HFFc6 (cell line): ENCODE measurements around the gene CRACR2A. TPM values are rescaled to one million over a fixed set of nuclear protein-coding genes. Genes with fewer than 3 reads are reported as not detected.

ENCODE experiments used
- DNase-seq: peaks from one replicate; pipeline ENCODE4 v3.0.0-alpha.2; 2018
- H3K27ac Mint-ChIP-seq: 2 replicates; pipeline ENCODE4 v1.8.0; 2020; ENCODE audit warnings: mild to moderate bottlenecking, mixed read lengths
- H3K27me3 Mint-ChIP-seq: 2 replicates; pipeline ENCODE4 v1.8.0; 2021; ENCODE audit warnings: mild to moderate bottlenecking, moderate library complexity, mixed read lengths; ENCODE audit not compliant: insufficient read depth
- H3K36me3 Mint-ChIP-seq: 2 replicates; pipeline ENCODE4 v1.8.0; 2021; ENCODE audit warnings: low read depth, mixed read lengths
- H3K4me1 Mint-ChIP-seq: 2 replicates; pipeline ENCODE4 v1.8.0; 2020; ENCODE audit warnings: low read depth, mixed read lengths
- H3K4me3 Mint-ChIP-seq: 2 replicates; pipeline ENCODE4 v1.8.0; 2020; ENCODE audit warnings: mild to moderate bottlenecking, moderate library complexity, mixed read lengths
- H3K9me3 Mint-ChIP-seq: 2 replicates; pipeline ENCODE4 v1.8.0; 2020; ENCODE audit warnings: mild to moderate bottlenecking, mixed read lengths
- total RNA-seq, 6 experiments: library from RNA; stranded (reverse); fragmentation: NEBNext Ultra II Directional; extraction: Animal tissue kit (Norgen Biotek cat#: 25700); gene quantifications; 2 replicates in 1 of 6; 3 replicates in 5 of 6; pipeline ENCODE4 v1.2.3, GENCODE V29; 2021
- TF ChIP-seq, protein P1 (sequence below): fragments of 200-600 bp; sonication (generic); IDR thresholded peaks from 2 replicates; pipeline ENCODE4 v1.5.0; 2021; ENCODE audit warnings: antibody characterized with exemption, mild to moderate bottlenecking

CRACR2A gene
- total RNA-seq, 6 experiments from 2014 or later = 0.13 to 0.37 (median 0.18) TPM

GRCh38 chr12:3633396-3633795 is 119.5 kb downstream of the CRACR2A start:
- DNase-seq = no peak
- no peaks in the 10 kb centered on the region for H3K9me3 Mint-ChIP-seq
- H3K4me3 Mint-ChIP-seq = no peak overlapping the region
- H3K27ac Mint-ChIP-seq = no peak overlapping the region
- H3K36me3 Mint-ChIP-seq = no peaks in the 10 kb centered on the region
- TF ChIP-seq, protein P1, sequence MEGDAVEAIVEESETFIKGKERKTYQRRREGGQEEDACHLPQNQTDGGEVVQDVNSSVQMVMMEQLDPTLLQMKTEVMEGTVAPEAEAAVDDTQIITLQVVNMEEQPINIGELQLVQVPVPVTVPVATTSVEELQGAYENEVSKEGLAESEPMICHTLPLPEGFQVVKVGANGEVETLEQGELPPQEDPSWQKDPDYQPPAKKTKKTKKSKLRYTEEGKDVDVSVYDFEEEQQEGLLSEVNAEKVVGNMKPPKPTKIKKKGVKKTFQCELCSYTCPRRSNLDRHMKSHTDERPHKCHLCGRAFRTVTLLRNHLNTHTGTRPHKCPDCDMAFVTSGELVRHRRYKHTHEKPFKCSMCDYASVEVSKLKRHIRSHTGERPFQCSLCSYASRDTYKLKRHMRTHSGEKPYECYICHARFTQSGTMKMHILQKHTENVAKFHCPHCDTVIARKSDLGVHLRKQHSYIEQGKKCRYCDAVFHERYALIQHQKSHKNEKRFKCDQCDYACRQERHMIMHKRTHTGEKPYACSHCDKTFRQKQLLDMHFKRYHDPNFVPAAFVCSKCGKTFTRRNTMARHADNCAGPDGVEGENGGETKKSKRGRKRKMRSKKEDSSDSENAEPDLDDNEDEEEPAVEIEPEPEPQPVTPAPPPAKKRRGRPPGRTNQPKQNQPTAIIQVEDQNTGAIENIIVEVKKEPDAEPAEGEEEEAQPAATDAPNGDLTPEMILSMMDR = no peak
- H3K4me1 Mint-ChIP-seq = peaks cover 6% of the 10 kb centered on the region; the same call in 1 of the 2 replicates
- peaks cover 41% of the 10 kb centered on the region for H3K27me3 Mint-ChIP-seq

DNA sequence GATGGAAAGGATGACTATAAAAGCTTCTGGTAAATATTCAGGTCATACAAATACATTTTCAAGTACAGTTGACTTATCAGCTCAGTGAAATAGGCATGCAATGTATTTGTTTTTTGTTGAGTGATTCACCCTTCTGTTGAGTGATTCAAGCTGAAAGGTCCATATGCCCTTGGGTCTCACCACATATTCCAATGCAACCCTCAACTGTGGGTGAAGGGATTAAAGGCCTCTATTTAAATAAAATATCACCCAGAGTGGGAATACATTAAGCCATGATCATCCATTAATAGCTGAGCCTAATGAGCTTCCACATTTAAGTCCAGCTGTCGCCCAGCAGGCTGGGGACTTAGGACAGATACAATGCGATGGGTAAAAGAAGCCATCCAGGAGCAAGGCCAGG is 120.2 kb downstream of the CRACR2A start:
- Mint-ChIP-seq H3K27ac (no peak overlapping the region), H3K9me3 (no peaks in the 10 kb centered on the region), H3K4me1 (peaks cover 6% of the 10 kb centered on the region; the same call in 1 of the 2 replicates), H3K27me3 (peaks cover 35% of the 10 kb centered on the region), H3K4me3 (no peak overlapping the region), H3K36me3 (no peaks in the 10 kb centered on the region)
- DNase-seq = no peak
- TF ChIP-seq, protein P1 = no peak

GRCh38 chr12:3632256-3632655 is 120.7 kb downstream of the CRACR2A start:
- Mint-ChIP-seq H3K9me3 (no peaks in the 10 kb centered on the region), H3K27me3 (peaks cover 35% of the 10 kb centered on the region), H3K27ac (no peak overlapping the region), H3K4me3 (no peak overlapping the region), H3K4me1 (peaks cover 6% of the 10 kb centered on the region; the same call in 1 of the 2 replicates), H3K36me3 (no peaks in the 10 kb centered on the region)
- TF ChIP-seq, protein P1 = no peak
- DNase-seq = no peak

GRCh38 chr12:3631759-3632158 is 121.2 kb downstream of the CRACR2A start:
- peaks cover 38% of the 10 kb centered on the region for H3K27me3 Mint-ChIP-seq
- DNase-seq = no peak
- H3K4me1 Mint-ChIP-seq = peaks cover 6% of the 10 kb centered on the region; the same call in 1 of the 2 replicates
- no peak overlapping the region for H3K4me3 Mint-ChIP-seq
- TF ChIP-seq, protein P1 = no peak
- H3K36me3 Mint-ChIP-seq = no peaks in the 10 kb centered on the region
- H3K9me3 Mint-ChIP-seq = no peaks in the 10 kb centered on the region
- no peak overlapping the region for H3K27ac Mint-ChIP-seq

GRCh38 chr12:3631272-3631637 is 121.7 kb downstream of the CRACR2A start:
- DNase-seq = no peak
- H3K9me3 Mint-ChIP-seq = no peaks in the 10 kb centered on the region
- H3K36me3 Mint-ChIP-seq = no peaks in the 10 kb centered on the region
- no peak overlapping the region for H3K27ac Mint-ChIP-seq
- TF ChIP-seq, protein P1 = no peak
- H3K4me3 Mint-ChIP-seq = no peak overlapping the region
- peaks cover 35% of the 10 kb centered on the region for H3K27me3 Mint-ChIP-seq
- H3K4me1 Mint-ChIP-seq = peaks cover 6% of the 10 kb centered on the region; the same call in 1 of the 2 replicates
